Endothelial cell of umbilical vein (primary cell): ENCODE results near the gene PRKAR1B. TPM values are rescaled to one million over a fixed set of nuclear protein-coding genes. Genes with fewer than 3 reads are reported as not detected.

Experiments
- BruUV-seq: library from RNA; stranded (reverse); fragments of 400-500 nt; replicated peaks from 2 replicates; lab custom pipeline; 2021; lab: Mats Ljungman, UMichigan
- CTCF ChIA-PET: fragments of 300-600, 350-600 bp; sonication (Branson Sonifier 250); formaldehyde crosslinking; loops from one replicate; lab custom pipeline; 2021; ENCODE audit warnings: antibody characterized with exemption, inconsistent platforms; lab: Charles Lee
- POLR2A ChIA-PET: fragments of 300-600, 350-600 bp; sonication (Branson Sonifier 250); formaldehyde crosslinking; loops from one replicate; lab custom pipeline; 2021; ENCODE audit warnings: antibody characterized with exemption, inconsistent platforms; lab: Charles Lee
- DNase-seq: peaks from one replicate; pipeline ENCODE4 v3.0.0-alpha.2; 2011; ENCODE audit warnings: low read depth, low spot score
- FAIRE-seq: peaks from 2 replicates; lab custom pipeline; 2011; peaks lifted over from hg19 to GRCh38; lab: Jason Lieb, UNC
- H2AFZ ChIP-seq: 2 replicates; pipeline ENCODE4 v1.6.0; 2012; ENCODE audit warnings: low read depth, low read length, control low read depth, inconsistent platforms
- H3K27ac ChIP-seq: 2 replicates; pipeline ENCODE4 v1.5.1; 2011; ENCODE audit warnings: low read depth, mild to moderate bottlenecking, control low read depth, low read length, moderate library complexity; ENCODE audit not compliant: insufficient read depth
- H3K27me3 ChIP-seq, 2 experiments: 2 replicates each; pipeline versions ENCODE4 v1.6.0 to v1.6.1; 2011; ENCODE audit warnings: low read length in 2 of 2, mixed read lengths in 1 of 2; ENCODE audit not compliant: control insufficient read depth in 2 of 2, insufficient read depth in 2 of 2
- H3K36me3 ChIP-seq, 2 experiments: 2 replicates in 1 of 2; 3 replicates in 1 of 2; pipeline ENCODE4 v1.5.1; 2011; ENCODE audit warnings: low read length in 2 of 2, mild to moderate bottlenecking in 1 of 2, moderate library complexity in 1 of 2; ENCODE audit not compliant: control insufficient read depth in 2 of 2, insufficient read depth in 2 of 2; ENCODE audit errors: extremely low read depth in 1 of 2
- H3K4me1 ChIP-seq: 3 replicates; pipeline ENCODE4 v1.5.1; 2011; ENCODE audit warnings: mild to moderate bottlenecking, low read length; ENCODE audit not compliant: control insufficient read depth, insufficient read depth; ENCODE audit errors: extremely low read depth
- H3K4me2 ChIP-seq: 2 replicates; pipeline ENCODE4 v1.6.1; 2011; ENCODE audit warnings: low read length, control low read depth, mixed read lengths; ENCODE audit not compliant: insufficient read depth
- H3K4me3 ChIP-seq, 3 experiments: fragments of 200-600 bp in 1 of 3; sonication (generic), shearing (Covaris generic) in 1 of 3; replicated peaks in 1 of 3; 2 replicates each; pipeline ENCODE4 v1.5.1; 2011 to 2016; ENCODE audit warnings: control low read depth in 3 of 3, low read length in 3 of 3, mild to moderate bottlenecking in 2 of 3, inconsistent platforms in 1 of 3, low read depth in 1 of 3, moderate library complexity in 1 of 3; ENCODE audit not compliant: insufficient read depth in 1 of 3
- H3K79me2 ChIP-seq: 2 replicates; pipeline ENCODE4 v1.6.0; 2012; ENCODE audit warnings: low read length, inconsistent platforms; ENCODE audit not compliant: control insufficient read depth, insufficient read depth
- H3K9ac ChIP-seq: replicated peaks from 2 replicates; pipeline ENCODE3; 2011; ENCODE audit warnings: low read length, control low read depth; ENCODE audit not compliant: insufficient read depth; ENCODE audit errors: extremely low read depth
- H3K9me1 ChIP-seq: replicated peaks from 3 replicates; pipeline ENCODE4 v1.6.0; 2011; ENCODE audit warnings: mild to moderate bottlenecking, low read length; ENCODE audit not compliant: control insufficient read depth, insufficient read depth; ENCODE audit errors: extremely low read depth
- H3K9me3 ChIP-seq: replicated peaks from 2 replicates; pipeline ENCODE4 v1.5.1; 2012; ENCODE audit warnings: low read length, inconsistent platforms; ENCODE audit not compliant: control insufficient read depth, insufficient read depth
- H4K20me1 ChIP-seq: replicated peaks from 2 replicates; pipeline ENCODE3; 2011; ENCODE audit warnings: mild to moderate bottlenecking, low read length; ENCODE audit not compliant: control insufficient read depth, insufficient read depth; ENCODE audit errors: extremely low read depth
- CTCF ChIP-seq, 2 donors: IDR thresholded peaks; 1 replicate in 1 of 2; 2 replicates in 1 of 2; pipeline ENCODE4 v1.5.1; 2011; ENCODE audit warnings: low read length in 2 of 2, mild to moderate bottlenecking in 2 of 2, moderate library complexity in 2 of 2, control low read depth in 1 of 2, inconsistent platforms in 1 of 2, low read depth in 1 of 2; ENCODE audit not compliant: insufficient read depth in 1 of 2; ENCODE audit errors: extremely low read depth in 1 of 2
- EZH2 ChIP-seq: IDR thresholded peaks from 2 replicates; pipeline ENCODE4 v1.6.1; 2012; ENCODE audit warnings: borderline replicate concordance, low read depth, mild to moderate bottlenecking, moderate library complexity, low read length, inconsistent platforms; ENCODE audit not compliant: severe bottlenecking
- FOS ChIP-seq: IDR thresholded peaks from 2 replicates; pipeline ENCODE4 v1.6.1; 2011; ENCODE audit warnings: mild to moderate bottlenecking, low read length, moderate library complexity, borderline replicate concordance; ENCODE audit not compliant: insufficient read depth
- GATA2 ChIP-seq: IDR thresholded peaks from 2 replicates; pipeline ENCODE4 v1.7.0; 2011; ENCODE audit warnings: low read depth, mild to moderate bottlenecking, moderate library complexity, mixed read lengths, low read length; ENCODE audit not compliant: insufficient read length, insufficient read depth
- JUN ChIP-seq: IDR thresholded peaks from 2 replicates; pipeline ENCODE4 v1.6.1; 2011; ENCODE audit warnings: borderline replicate concordance, low read depth; ENCODE audit not compliant: insufficient read length, insufficient read depth
- MAX ChIP-seq: IDR thresholded peaks from 2 replicates; pipeline ENCODE4 v1.6.1; 2011; ENCODE audit not compliant: insufficient read depth, insufficient read length
- MYC ChIP-seq: IDR thresholded peaks from one replicate; pipeline ENCODE4 v1.6.1; 2011; ENCODE audit warnings: mild to moderate bottlenecking, low read depth, low read length
- POLR2AphosphoS5 ChIP-seq: IDR thresholded peaks from 2 replicates; pipeline ENCODE4 v1.6.1; 2012; ENCODE audit warnings: low read depth, mild to moderate bottlenecking, control low read depth, low read length, moderate library complexity; ENCODE audit not compliant: insufficient read depth
- dilution Hi-C: fragments of 300-500 bp; cut with MboI; formaldehyde crosslinking; loops from one replicate; pipeline ENCODE4 v1.15.0; 2019; ENCODE audit warnings: low sequenced_read_pairs; ENCODE audit not compliant: extremely low pct_ligation_motif_present
- intact Hi-C: fragments of 100-400 bp; cut with micrococcal nuclease; formaldehyde crosslinking; loops from one replicate; pipeline ENCODE4 v1.10.0; 2022
- polyA plus RNA-seq, 4 experiments: library from polyadenylated mRNA; depleted of rRNA in 3 of 4; stranded (reverse) in 3 of 4; unstranded in 1 of 4; fragments of >200 nt; gene quantifications; 2 replicates each; pipeline versions ENCODE4 v1.2.1 to v1.2.3, GENCODE V29; 2011 to 2012; ENCODE audit warnings: missing spikeins in 1 of 4
- total RNA-seq: library from RNA; stranded (reverse); gene quantifications from 2 replicates; pipeline ENCODE4 v1.2.3, GENCODE V29; 2021

Gene PRKAR1B
- total and polyA plus RNA-seq, 2 donors (not counting 3 experiments of a cell fraction or from before 2014, with no cell fraction given): 15.4 to 29.2 TPM

- no peak overlapping the region for H3K4me2 ChIP-seq
- no peak overlapping the region for H3K4me3 ChIP-seq
- no peaks in the 10 kb centered on the region for H3K27me3 ChIP-seq
- H3K4me1 ChIP-seq: no peaks in the 10 kb centered on the region
- CTCF ChIA-PET: interaction anchor here (1.0 to 3.7 kb wide), 4 partner anchors 22 to 314 kb away, joined by 3 to 24 read pairs (median 6); no protein-coding TSS in a partner anchor
- DNase-seq (no peak), FAIRE-seq (no peak)
- H2AFZ ChIP-seq: no peak overlapping the region
- dilution Hi-C loops (no loop called here), intact Hi-C loops (loop anchor here (10.0 kb wide), 1 partner anchor 140 kb away; no protein-coding TSS in a partner anchor)
- H3K9ac ChIP-seq: no peak overlapping the region
- H3K79me2 ChIP-seq: no peaks in the 10 kb centered on the region
- H4K20me1 ChIP-seq: no peaks in the 10 kb centered on the region
- H3K9me3 ChIP-seq: no peaks in the 10 kb centered on the region
- no peaks in the 10 kb centered on the region for H3K9me1 ChIP-seq
- BruUV-seq: no TSS peak
- TF ChIP-seq MYC: no peak
- no peak for TF ChIP-seq POLR2AphosphoS5
- no peak for TF ChIP-seq JUN
- no peak for TF ChIP-seq CTCF (IDR thresholded peaks at IDR 0.05; ENCODE audit: extremely low read depth in 1 of 2, insufficient read depth in 1 of 2, low read depth in 1 of 2, low read length in 2 of 2)
- TF ChIP-seq EZH2: no peak
- no peak for TF ChIP-seq MAX
- no peak for TF ChIP-seq FOS
- no peak for TF ChIP-seq GATA2
- no peak overlapping the region for H3K27ac ChIP-seq
- POLR2A ChIA-PET: no interaction called here
- no peaks in the 10 kb centered on the region for H3K36me3 ChIP-seq
Observed at GRCh38 chr7:635227-635626, 91.9 kb downstream of the PRKAR1B start.
